ENCODE results near the gene CHMP3.
A peak's percentile ranks its signal among the peaks of the same experiment; 100 is the strongest.

CHMP3 gene

DNA sequence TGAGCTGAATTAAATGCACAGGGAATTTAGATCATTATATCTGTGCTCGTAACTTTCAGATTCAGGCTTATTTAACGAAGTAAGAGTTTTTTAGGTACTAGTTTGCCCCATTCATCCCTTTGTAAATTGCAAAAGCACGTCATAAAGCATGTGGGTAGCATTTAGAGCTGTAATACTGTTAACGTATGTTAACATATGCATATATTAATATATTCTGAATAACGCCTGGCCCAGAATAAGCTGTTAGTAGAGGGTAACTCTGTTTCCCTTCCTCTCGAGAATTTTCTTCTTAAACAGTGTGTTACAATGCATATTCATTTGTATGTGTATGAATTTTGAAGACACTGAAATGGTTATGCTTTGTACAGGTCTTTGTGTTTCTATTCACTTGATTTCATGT is 91.6 kb downstream of the CHMP3 start:
- Histone ChIP-seq H4K20me1 (ENCODE audit: insufficient read depth, low read length) (peaks cover 5% of the 10 kb centered on the region; the same call in 1 of the 2 replicates), H3K9me3 (ENCODE audit: insufficient read depth, low read length, severe bottlenecking) (no peaks in the 10 kb centered on the region), H3K9ac (ENCODE audit: low read depth, low read length) (no peak overlapping the region), H3K4me3 (ENCODE audit: low read depth in 1 of 2, low read length in 2 of 2) (no peak overlapping the region), H3K36me3 (ENCODE audit: insufficient read depth, low read length) (peaks cover 98% of the 10 kb centered on the region), H3K27ac (ENCODE audit: low read length) (no peak overlapping the region), H3K4me1 (ENCODE audit: insufficient read depth, low read length) (peaks cover 32% of the 10 kb centered on the region), H2AFZ (ENCODE audit: low read depth, low read length) (no peak overlapping the region), H3K79me2 (ENCODE audit: insufficient read depth, low read length) (peaks cover 39% of the 10 kb centered on the region), H3K4me2 (ENCODE audit: insufficient read depth, low read length) (no peak overlapping the region), H3K27me3 (ENCODE audit: insufficient read depth, low read length, poor library complexity) (no peaks in the 10 kb centered on the region)
- TF ChIP-seq, protein P1, sequence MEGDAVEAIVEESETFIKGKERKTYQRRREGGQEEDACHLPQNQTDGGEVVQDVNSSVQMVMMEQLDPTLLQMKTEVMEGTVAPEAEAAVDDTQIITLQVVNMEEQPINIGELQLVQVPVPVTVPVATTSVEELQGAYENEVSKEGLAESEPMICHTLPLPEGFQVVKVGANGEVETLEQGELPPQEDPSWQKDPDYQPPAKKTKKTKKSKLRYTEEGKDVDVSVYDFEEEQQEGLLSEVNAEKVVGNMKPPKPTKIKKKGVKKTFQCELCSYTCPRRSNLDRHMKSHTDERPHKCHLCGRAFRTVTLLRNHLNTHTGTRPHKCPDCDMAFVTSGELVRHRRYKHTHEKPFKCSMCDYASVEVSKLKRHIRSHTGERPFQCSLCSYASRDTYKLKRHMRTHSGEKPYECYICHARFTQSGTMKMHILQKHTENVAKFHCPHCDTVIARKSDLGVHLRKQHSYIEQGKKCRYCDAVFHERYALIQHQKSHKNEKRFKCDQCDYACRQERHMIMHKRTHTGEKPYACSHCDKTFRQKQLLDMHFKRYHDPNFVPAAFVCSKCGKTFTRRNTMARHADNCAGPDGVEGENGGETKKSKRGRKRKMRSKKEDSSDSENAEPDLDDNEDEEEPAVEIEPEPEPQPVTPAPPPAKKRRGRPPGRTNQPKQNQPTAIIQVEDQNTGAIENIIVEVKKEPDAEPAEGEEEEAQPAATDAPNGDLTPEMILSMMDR (IDR thresholded peaks at IDR 0.05; ENCODE audit: borderline replicate concordance, extremely low read depth, low read length, poor library complexity, severe bottlenecking) = no peak
- no peak for TF ChIP-seq EZH2 (IDR thresholded peaks at IDR 0.05; ENCODE audit: borderline replicate concordance, low read depth, low read length, severe bottlenecking)
- ATAC-seq (ENCODE audit: insufficient read depth, low read depth) (no peak), DNase-seq (no peak)

DNA sequence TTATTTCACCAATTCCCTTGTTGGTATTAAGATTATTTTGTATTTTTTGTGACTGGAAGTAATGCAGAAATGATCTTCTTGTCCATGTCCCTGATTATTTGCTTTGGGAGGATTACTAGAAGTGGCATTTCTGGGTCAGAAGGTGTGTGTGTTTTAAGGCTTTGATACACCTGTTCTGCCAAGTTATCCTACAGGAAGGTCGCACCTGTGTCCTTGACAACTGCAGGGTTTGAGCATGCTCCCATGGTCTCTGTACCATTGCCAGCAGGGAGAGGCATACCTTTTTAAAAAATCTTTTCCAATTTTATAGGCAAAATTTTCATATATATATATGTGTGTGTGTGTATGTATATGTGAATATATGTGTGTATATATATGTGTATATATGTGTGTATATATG is 92.4 kb downstream of the CHMP3 start:
- no peaks in the 10 kb centered on the region for H3K9me3 ChIP-seq (ENCODE audit: insufficient read depth, low read length, severe bottlenecking)
- H3K79me2 ChIP-seq (ENCODE audit: insufficient read depth, low read length) = peaks cover 44% of the 10 kb centered on the region
- H4K20me1 ChIP-seq (ENCODE audit: insufficient read depth, low read length) = peaks cover 5% of the 10 kb centered on the region; the same call in 1 of the 2 replicates
- no peak overlapping the region for H2AFZ ChIP-seq (ENCODE audit: low read depth, low read length)
- no peak for TF ChIP-seq EZH2 (IDR thresholded peaks at IDR 0.05; ENCODE audit: borderline replicate concordance, low read depth, low read length, severe bottlenecking)
- TF ChIP-seq, protein P1 (IDR thresholded peaks at IDR 0.05; ENCODE audit: borderline replicate concordance, extremely low read depth, low read length, poor library complexity, severe bottlenecking) = no peak
- ATAC-seq (ENCODE audit: insufficient read depth, low read depth) (no peak), DNase-seq (no peak)
- H3K9ac ChIP-seq (ENCODE audit: low read depth, low read length) = no peak overlapping the region
- H3K36me3 ChIP-seq (ENCODE audit: insufficient read depth, low read length) = peaks cover 99% of the 10 kb centered on the region
- no peak overlapping the region for H3K4me2 ChIP-seq (ENCODE audit: insufficient read depth, low read length)
- peaks cover 37% of the 10 kb centered on the region for H3K4me1 ChIP-seq (ENCODE audit: insufficient read depth, low read length)
- no peak overlapping the region for H3K27ac ChIP-seq (ENCODE audit: low read length)
- no peak overlapping the region for H3K4me3 ChIP-seq (ENCODE audit: low read depth in 1 of 2, low read length in 2 of 2)
- H3K27me3 ChIP-seq (ENCODE audit: insufficient read depth, low read length, poor library complexity) = no peaks in the 10 kb centered on the region

DNA sequence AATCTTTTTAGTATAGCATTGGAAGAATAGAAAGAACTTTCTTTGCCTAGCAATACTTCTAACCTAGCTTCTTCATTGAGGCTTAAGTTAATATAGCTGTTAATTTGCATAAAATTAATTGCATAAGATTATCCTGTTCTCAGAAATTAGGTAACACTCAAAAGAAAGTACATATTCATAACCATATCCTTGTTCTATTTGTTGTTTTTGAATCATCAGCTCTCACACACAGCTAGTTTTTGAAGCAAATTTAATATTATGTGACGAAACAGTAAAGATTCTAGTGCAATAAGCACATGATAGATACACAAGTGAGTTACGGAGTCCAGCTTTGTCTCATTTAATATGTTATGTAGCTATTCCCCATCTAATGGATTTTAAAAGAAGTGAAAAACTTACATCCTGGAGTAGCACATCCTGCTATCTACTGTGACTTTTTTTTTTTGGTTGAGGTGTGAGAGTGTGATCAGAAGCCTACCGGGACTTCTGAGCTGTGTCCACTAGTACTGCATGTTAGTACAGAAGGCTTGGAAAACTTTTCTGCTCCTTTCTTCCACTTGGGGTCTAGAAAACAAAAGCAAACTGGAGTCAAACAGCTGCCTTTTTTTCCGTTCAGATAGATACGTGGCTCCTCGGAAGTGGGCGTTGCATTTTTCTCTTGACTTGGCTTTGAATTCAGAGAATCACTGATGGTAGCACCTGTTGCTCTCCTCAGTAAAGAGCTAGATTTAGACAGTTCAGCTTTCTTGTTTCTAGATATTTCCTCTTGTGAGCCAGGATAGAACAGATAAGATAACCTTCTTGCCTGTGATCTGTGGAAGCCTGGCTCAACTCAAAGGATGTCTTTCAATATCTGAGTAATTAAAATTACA is 94.8 kb downstream of the CHMP3 start:
- no peak overlapping the region for H2AFZ ChIP-seq (ENCODE audit: low read depth, low read length)
- H3K27me3 ChIP-seq (ENCODE audit: insufficient read depth, low read length, poor library complexity) = no peaks in the 10 kb centered on the region
- peaks cover 37% of the 10 kb centered on the region for H3K4me1 ChIP-seq (ENCODE audit: insufficient read depth, low read length)
- H4K20me1 ChIP-seq (ENCODE audit: insufficient read depth, low read length) = peaks cover 3% of the 10 kb centered on the region
- 0 out of 2 replicates have a peak overlapping the region, but pooled peaks have one; percentile 8 for H3K9ac ChIP-seq (ENCODE audit: low read depth, low read length)
- ATAC-seq (ENCODE audit: insufficient read depth, low read depth) = peak; percentile 87
- H3K79me2 ChIP-seq (ENCODE audit: insufficient read depth, low read length) = peaks cover 50% of the 10 kb centered on the region
- TF ChIP-seq EZH2 (IDR thresholded peaks at IDR 0.05; ENCODE audit: borderline replicate concordance, low read depth, low read length, severe bottlenecking) = no peak
- TF ChIP-seq, protein P1 (IDR thresholded peaks at IDR 0.05; ENCODE audit: borderline replicate concordance, extremely low read depth, low read length, poor library complexity, severe bottlenecking) = no peak
- DNase-seq = peak; percentile 61
- H3K4me2 ChIP-seq (ENCODE audit: insufficient read depth, low read length) = peak overlapping the region; percentile 37
- H3K36me3 ChIP-seq (ENCODE audit: insufficient read depth, low read length) = peaks cover 99% of the 10 kb centered on the region
- no peak overlapping the region for H3K4me3 ChIP-seq (ENCODE audit: low read depth in 1 of 2, low read length in 2 of 2)
- H3K27ac ChIP-seq (ENCODE audit: low read length) = peak overlapping the region; percentile 61
- no peaks in the 10 kb centered on the region for H3K9me3 ChIP-seq (ENCODE audit: insufficient read depth, low read length, severe bottlenecking)
